GM21390 (cell line): Measurements from ENCODE around the gene FBXO8.

ENCODE experiments used
- ATAC-seq: cut with Tn5 transposase; IDR thresholded peaks from one replicate; pipeline ENCODE4 v1.9.1; 2021; ENCODE audit not compliant: unreplicated experiment

The FBXO8 gene

DNA sequence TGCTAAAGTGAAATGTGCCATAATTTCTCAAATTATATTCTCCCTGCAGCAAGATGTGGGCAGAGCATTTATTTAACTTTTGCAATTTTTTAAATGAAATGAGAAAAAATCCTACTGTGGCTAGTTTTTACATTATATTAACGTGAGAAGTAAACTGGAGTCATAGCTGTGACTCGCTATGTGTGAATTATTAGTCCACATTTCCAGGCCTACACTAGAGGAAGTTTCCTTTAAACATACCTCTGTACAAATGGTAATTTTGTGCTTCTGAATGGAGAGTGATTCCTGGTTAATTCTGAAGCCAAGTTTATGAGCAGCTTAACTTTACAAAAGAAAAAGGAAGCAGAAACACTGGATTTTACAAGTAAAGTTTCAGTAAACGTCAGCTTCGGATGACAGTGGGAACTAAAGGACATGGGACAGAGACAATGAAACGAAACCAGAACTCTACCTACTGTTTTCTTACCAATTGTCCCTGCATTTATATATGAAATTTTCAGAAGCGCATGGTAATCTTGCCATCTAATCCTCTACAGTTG is 72.4 kb downstream of the FBXO8 start:
- ATAC-seq = no peak

DNA sequence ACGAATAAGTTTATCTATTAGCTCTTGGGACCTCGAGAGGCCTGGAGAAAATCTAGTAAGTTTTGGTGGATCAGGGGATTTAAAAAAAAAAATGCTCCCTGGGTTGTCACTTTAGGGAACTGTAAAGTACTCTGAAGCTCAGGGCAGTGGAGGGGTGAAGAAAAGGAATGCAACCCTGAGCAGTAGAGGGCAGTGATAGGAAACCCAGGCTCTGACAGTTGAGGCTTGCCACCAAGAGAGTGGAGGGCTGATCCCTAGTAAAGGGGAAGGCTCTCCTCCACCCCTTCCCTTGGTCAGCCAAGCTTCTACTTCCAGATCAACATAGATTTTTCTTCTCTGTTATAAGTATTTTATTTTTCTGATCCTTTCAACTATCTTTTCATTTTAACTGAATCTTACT is 73.1 kb downstream of the FBXO8 start:
- ATAC-seq = no peak

DNA sequence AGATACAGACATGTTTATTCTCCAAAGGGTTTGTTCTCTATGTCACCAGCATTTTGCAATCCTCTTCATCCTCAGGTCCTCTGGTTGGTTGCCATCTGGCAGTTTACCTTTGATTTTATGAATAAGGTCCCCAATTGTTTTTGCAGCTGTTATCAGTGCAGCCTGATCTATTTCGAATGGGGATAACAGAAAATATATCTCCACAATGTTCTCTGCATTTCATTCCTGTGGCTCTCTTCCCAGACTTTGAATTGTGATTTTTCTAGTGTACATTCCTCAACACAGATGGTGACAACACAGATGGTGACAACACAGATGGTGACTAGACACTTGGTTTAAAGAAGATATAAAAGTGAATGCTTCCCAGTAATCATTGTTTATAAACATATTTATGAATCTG is 74.1 kb downstream of the FBXO8 start:
- ATAC-seq = no peak

- ATAC-seq = no peak
Observed at GRCh38 chr4:174207367-174207766, 76.1 kb downstream of the FBXO8 start.

- no peak for ATAC-seq
Observed at GRCh38 chr4:174204164-174204831, 79.2 kb downstream of the FBXO8 start.

- no peak for ATAC-seq
Observed at GRCh38 chr4:174201871-174202270, 81.6 kb downstream of the FBXO8 start.

DNA sequence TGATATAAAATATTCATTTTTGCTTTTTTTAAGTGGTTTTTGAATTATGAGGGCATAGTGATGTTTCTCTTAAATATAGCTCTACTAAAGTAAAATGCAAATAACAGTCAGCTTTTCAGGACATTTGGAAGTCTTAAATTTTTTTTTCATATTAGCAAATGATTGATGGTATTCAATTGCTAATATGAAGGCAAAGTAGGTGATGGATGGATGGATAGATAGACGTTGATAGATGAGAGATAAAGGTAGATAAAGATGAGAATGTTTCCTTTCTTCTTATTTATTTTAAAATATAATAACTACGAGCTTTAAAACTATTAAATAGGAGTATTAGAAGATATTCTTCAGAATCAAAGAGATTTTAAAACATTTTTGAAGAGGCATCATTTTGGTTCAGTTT is 83.7 kb downstream of the FBXO8 start:
- no peak for ATAC-seq

DNA sequence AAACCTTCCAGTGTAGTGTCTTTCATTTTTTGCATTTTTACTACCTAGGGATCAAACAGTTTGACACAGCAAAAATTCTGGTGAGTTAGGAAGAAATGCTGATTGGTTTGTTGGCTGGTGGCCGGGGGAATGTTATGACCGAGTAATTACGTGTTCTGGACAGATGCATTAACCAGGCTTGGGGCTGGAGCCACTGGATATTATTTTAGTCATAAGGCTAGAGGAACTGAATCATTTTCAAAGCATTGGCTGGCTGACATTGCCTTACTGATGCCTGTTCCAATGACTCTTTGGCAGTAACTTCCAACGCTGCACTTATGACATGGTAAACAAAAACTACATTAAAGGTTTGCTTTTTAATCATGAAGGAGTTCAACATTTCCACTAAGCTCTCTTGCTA is 84.6 kb downstream of the FBXO8 start:
- ATAC-seq = no peak

- ATAC-seq = no peak
Observed at GRCh38 chr4:174198396-174198795, 85.1 kb downstream of the FBXO8 start.

DNA sequence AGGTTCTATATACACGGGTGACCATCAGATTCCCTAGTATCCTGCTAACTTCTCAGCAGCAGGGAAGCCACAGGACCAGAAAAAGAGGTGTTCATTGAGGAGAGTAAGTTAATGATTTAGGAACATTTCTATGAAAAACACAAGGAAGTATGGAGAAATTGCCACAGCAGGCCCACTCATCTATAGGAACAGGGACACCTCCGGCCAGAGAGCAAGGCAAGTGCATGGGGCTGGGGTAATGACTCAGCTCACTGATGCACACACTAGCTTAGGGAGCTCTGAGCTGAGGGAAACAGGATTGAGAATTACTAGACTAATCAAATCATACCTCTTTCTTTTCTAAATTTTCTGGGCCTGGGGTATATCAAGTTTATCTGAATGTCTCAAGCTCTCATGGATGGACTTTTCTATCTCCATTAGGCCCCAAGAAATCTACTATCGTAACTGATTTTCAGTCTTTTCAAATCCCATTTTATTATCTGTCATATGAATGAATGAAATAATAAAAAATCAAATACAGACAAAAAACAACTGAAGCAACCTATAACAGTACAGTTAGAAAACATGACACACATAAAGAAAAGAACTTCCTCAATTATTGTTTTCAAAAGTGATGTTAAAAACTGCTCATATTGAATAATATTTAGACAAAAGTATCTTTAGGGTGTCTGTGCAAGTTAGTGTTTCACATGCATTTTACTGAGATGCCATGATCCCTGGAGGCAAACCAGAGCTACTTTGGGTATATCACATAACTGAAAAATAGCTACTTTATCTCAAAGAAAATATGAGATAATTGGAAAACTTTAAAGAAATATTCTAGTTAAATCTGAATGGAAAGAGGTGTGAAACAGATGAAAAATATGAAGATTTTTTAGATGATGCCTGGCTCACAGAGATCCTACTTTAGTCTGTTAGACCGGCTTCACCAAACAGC is 89.8 kb downstream of the FBXO8 start:
- ATAC-seq = no peak

DNA sequence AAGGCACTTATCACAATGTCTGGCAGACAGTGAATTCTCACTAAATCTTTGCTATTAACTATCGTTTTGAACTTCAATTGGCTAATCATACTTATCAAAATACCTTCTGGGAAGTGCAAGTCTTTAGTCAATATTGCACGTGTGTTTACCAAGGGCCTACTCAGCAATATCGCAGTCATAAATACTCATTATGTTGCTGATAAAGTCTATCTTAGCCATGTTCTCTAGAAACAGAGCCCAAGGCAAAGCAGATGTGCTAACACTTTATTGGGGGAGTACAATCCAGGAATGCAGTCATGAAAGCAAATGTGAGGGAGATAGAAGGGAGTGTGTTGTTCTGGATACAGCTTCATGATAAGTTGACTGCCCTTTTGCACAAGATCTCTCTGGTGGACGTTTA is 90.5 kb downstream of the FBXO8 start:
- no peak for ATAC-seq

GRCh38 chr4:174190832-174191500 is 92.5 kb downstream of the FBXO8 start:
- no peak for ATAC-seq

DNA sequence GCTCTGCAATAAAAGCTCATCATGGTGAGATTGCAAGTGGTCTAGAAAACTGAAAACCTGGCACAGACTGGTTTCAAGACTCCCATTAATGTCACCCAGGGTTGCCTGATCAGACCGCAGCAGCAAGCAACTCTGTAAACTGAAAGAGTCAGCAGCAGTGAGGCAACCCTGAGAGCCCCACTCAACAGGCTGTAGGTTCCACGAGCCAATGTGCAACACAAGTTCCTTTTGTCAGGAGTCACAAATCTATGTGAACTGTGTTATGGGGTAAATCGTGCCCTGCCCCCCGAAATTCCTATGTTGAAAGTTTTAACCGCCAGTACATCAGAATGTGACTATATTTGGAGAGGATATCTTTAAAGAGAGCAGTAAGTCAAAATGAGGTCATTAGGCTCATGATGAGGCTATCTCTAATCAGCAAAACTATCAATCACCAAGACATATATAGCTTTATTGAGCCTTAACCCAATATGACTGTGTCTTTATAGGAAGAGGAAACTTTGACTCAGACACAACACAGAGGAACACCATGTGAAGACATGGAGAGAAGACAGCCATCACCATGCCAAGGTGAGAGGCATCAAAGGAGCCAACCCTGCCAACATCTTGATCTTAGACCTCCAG is 94.0 kb downstream of the FBXO8 start:
- no peak for ATAC-seq
